Glutamatergic neuron (in vitro differentiated cells): ENCODE measurements around the gene TWIST2. TPM values are rescaled to one million over a fixed set of nuclear protein-coding genes. Genes with fewer than 3 reads are reported as not detected.

Source experiments
- DNase-seq: peaks from one replicate; pipeline ENCODE4 v3.0.0; 2022
- H3K27ac Mint-ChIP-seq: one replicate; pipeline ENCODE4 v1.8.0; 2020; ENCODE audit warnings: mild to moderate bottlenecking, mixed read lengths, inconsistent platforms; ENCODE audit not compliant: unreplicated experiment
- H3K27me3 Mint-ChIP-seq: one replicate; pipeline ENCODE4 v1.8.0; 2020; ENCODE audit warnings: mild to moderate bottlenecking, moderate library complexity, mixed read lengths, inconsistent platforms; ENCODE audit not compliant: unreplicated experiment
- H3K36me3 Mint-ChIP-seq: one replicate; pipeline ENCODE4 v1.8.0; 2020; ENCODE audit warnings: mild to moderate bottlenecking, mixed read lengths, inconsistent platforms; ENCODE audit not compliant: unreplicated experiment
- H3K4me1 Mint-ChIP-seq: one replicate; pipeline ENCODE4 v1.8.0; 2020; ENCODE audit warnings: mild to moderate bottlenecking, low read depth, mixed read lengths, inconsistent platforms; ENCODE audit not compliant: unreplicated experiment
- H3K4me3 Mint-ChIP-seq: one replicate; pipeline ENCODE4 v1.8.0; 2020; ENCODE audit warnings: mild to moderate bottlenecking, mixed read lengths, inconsistent platforms; ENCODE audit not compliant: unreplicated experiment
- H3K9me3 Mint-ChIP-seq: one replicate; pipeline ENCODE4 v1.8.0; 2020; ENCODE audit warnings: mild to moderate bottlenecking, moderate library complexity, mixed read lengths, inconsistent platforms; ENCODE audit not compliant: unreplicated experiment
- CTCF ChIP-seq: fragments of 200-600 bp; sonication (generic); IDR thresholded peaks from one replicate; pipeline ENCODE4 v1.5.0; 2021; ENCODE audit not compliant: partially characterized antibody, unreplicated experiment
- total RNA-seq: library from RNA; stranded (reverse); fragmentation: NEBNext Ultra II Directional; extraction: Animal tissue kit (Norgen Biotek cat#: 25700); gene quantifications from one replicate; pipeline ENCODE4 v1.2.1, GENCODE V29; 2021; ENCODE audit not compliant: unreplicated experiment

The TWIST2 gene
- total RNA-seq, 1 donor from 2014 or later: not detected

GRCh38 chr2:238866656-238867277 lies 18.9 kb downstream of the TWIST2 start:
- no peak for TF ChIP-seq CTCF
- Mint-ChIP-seq H3K27ac (no peak overlapping the region), H3K4me3 (no peak overlapping the region), H3K9me3 (peaks cover 2% of the 10 kb centered on the region), H3K27me3 (peaks cover 6% of the 10 kb centered on the region), H3K4me1 (peaks cover 2% of the 10 kb centered on the region), H3K36me3 (peaks cover 2% of the 10 kb centered on the region)
- no peak for DNase-seq

- Mint-ChIP-seq H3K27ac (no peak overlapping the region), H3K27me3 (peaks cover 9% of the 10 kb centered on the region), H3K9me3 (peaks cover 2% of the 10 kb centered on the region), H3K4me3 (no peak overlapping the region), H3K36me3 (no peaks in the 10 kb centered on the region), H3K4me1 (peaks cover 2% of the 10 kb centered on the region)
- DNase-seq: no peak
- TF ChIP-seq CTCF: no peak
These were observed 20.2 kb downstream of the TWIST2 start for GRCh38 chr2:238868067-238868524.

- Mint-ChIP-seq H3K4me3 (no peak overlapping the region), H3K4me1 (peaks cover 2% of the 10 kb centered on the region), H3K9me3 (peaks cover 2% of the 10 kb centered on the region), H3K36me3 (no peaks in the 10 kb centered on the region), H3K27me3 (peaks cover 9% of the 10 kb centered on the region), H3K27ac (no peak overlapping the region)
- TF ChIP-seq CTCF: no peak
- no peak for DNase-seq
These were observed 20.9 kb downstream of the TWIST2 start for GRCh38 chr2:238868616-238869292.

- no peak for TF ChIP-seq CTCF
- H3K27ac Mint-ChIP-seq: no peak overlapping the region
- peaks cover 9% of the 10 kb centered on the region for H3K27me3 Mint-ChIP-seq
- H3K4me3 Mint-ChIP-seq: no peak overlapping the region
- DNase-seq: no peak
- H3K36me3 Mint-ChIP-seq: no peaks in the 10 kb centered on the region
- peaks cover 2% of the 10 kb centered on the region for H3K9me3 Mint-ChIP-seq
- peaks cover 2% of the 10 kb centered on the region for H3K4me1 Mint-ChIP-seq
These were observed 21.6 kb downstream of the TWIST2 start for GRCh38 chr2:238869293-238870124.

GRCh38 chr2:238870261-238870660 lies 22.4 kb downstream of the TWIST2 start:
- Mint-ChIP-seq H3K4me3 (no peak overlapping the region), H3K27me3 (peaks cover 11% of the 10 kb centered on the region), H3K9me3 (peaks cover 2% of the 10 kb centered on the region), H3K27ac (no peak overlapping the region), H3K4me1 (peaks cover 2% of the 10 kb centered on the region), H3K36me3 (no peaks in the 10 kb centered on the region)
- no peak for DNase-seq
- TF ChIP-seq CTCF: no peak
